OCI-LY3 (cell line): ENCODE results near the gene CACNG1.

Source experiments
- H2AFZ ChIP-seq: fragments of 200-600, 300-600 bp; shearing (Covaris generic); 2 replicates; pipeline ENCODE4 v1.6.0; 2014; ENCODE audit warnings: antibody characterized with exemption, low read depth, low read length
- H3K27ac ChIP-seq: fragments of 200-600, 300-600 bp; sonication (generic); 2 replicates; pipeline ENCODE4 v1.5.1; 2014; ENCODE audit warnings: mild to moderate bottlenecking, low read length, moderate library complexity, mixed read lengths
- H3K27me3 ChIP-seq: fragments of 200-600, 300-600 bp; sonication (generic); 2 replicates; pipeline ENCODE4 v1.6.1; 2014; ENCODE audit warnings: low read depth, low read length, mixed read lengths
- H3K36me3 ChIP-seq: fragments of 200-600, 300-600 bp; sonication (generic); replicated peaks from 2 replicates; pipeline ENCODE3; 2014; ENCODE audit warnings: low read depth, low read length, mixed read lengths
- H3K4me1 ChIP-seq: fragments of 300-600, 200-600 bp; sonication (generic); 2 replicates; pipeline ENCODE4 v1.6.1; 2014; ENCODE audit warnings: low read length, mixed read lengths
- H3K4me2 ChIP-seq: fragments of 200-600, 300-600 bp; sonication (generic); 2 replicates; pipeline ENCODE4 v1.6.1; 2014; ENCODE audit warnings: low read length, mixed read lengths
- H3K4me3 ChIP-seq: fragments of 300-600, 200-600 bp; sonication (generic); 2 replicates; pipeline ENCODE4 v1.5.1; 2014; ENCODE audit warnings: antibody characterized with exemption, mild to moderate bottlenecking, low read length, moderate library complexity
- H3K79me2 ChIP-seq: fragments of 300-600, 200-600 bp; shearing (Covaris generic); 2 replicates; pipeline ENCODE4 v1.6.1; 2014; ENCODE audit warnings: mild to moderate bottlenecking, low read length, mixed read lengths
- H3K9ac ChIP-seq: fragments of 300-600, 200-600 bp; shearing (Covaris generic); 2 replicates; pipeline ENCODE4 v1.6.0; 2014; ENCODE audit warnings: mild to moderate bottlenecking, low read length, moderate library complexity
- H3K9me3 ChIP-seq: fragments of 200-600, 300-600 bp; shearing (Covaris generic); 2 replicates; pipeline ENCODE4 v1.6.1; 2014; ENCODE audit warnings: low read length, mixed read lengths; ENCODE audit not compliant: insufficient read depth
- H4K20me1 ChIP-seq: fragments of 200-600, 300-600 bp; sonication (generic); 2 replicates; pipeline ENCODE4 v1.6.1; 2016; ENCODE audit warnings: low read length, mixed read lengths; ENCODE audit not compliant: insufficient read depth
- CTCF ChIP-seq: fragments of 200-600, 300-600 bp; sonication (generic); IDR thresholded peaks from 2 replicates; pipeline ENCODE4 v1.5.1; 2014; ENCODE audit warnings: antibody characterized with exemption, low read length, low read depth
- EZH2phosphoT487 ChIP-seq: fragments of 200-600 bp; shearing (Covaris generic); IDR thresholded peaks from 2 replicates; pipeline ENCODE4 v1.6.1; 2018; ENCODE audit warnings: antibody characterized with exemption, mixed run types, low read depth

The CACNG1 gene

GRCh38 chr17:67047382-67047781, 3.0 kb downstream of the CACNG1 start:
- no peak overlapping the region for H2AFZ ChIP-seq
- no peak overlapping the region for H3K27ac ChIP-seq
- peaks cover 3% of the 10 kb centered on the region for H3K4me1 ChIP-seq
- TF ChIP-seq CTCF = no peak
- TF ChIP-seq EZH2phosphoT487 = no peak
- peaks cover 16% of the 10 kb centered on the region; the same call in 1 of the 2 replicates for H3K9me3 ChIP-seq
- no peak overlapping the region for H3K4me2 ChIP-seq
- H3K4me3 ChIP-seq = no peak overlapping the region
- H3K27me3 ChIP-seq = no peaks in the 10 kb centered on the region
- H3K9ac ChIP-seq = no peak overlapping the region
- H3K79me2 ChIP-seq = no peaks in the 10 kb centered on the region
- H4K20me1 ChIP-seq = no peaks in the 10 kb centered on the region
- no peaks in the 10 kb centered on the region for H3K36me3 ChIP-seq

GRCh38 chr17:67049025-67049739, 4.8 kb downstream of the CACNG1 start:
- no peaks in the 10 kb centered on the region for H4K20me1 ChIP-seq
- no peak overlapping the region for H3K4me2 ChIP-seq
- TF ChIP-seq CTCF (no peak), EZH2phosphoT487 (no peak)
- H3K4me3 ChIP-seq = no peak overlapping the region
- no peak overlapping the region for H2AFZ ChIP-seq
- H3K27me3 ChIP-seq = no peaks in the 10 kb centered on the region
- no peaks in the 10 kb centered on the region for H3K36me3 ChIP-seq
- peaks cover 16% of the 10 kb centered on the region; the same call in 1 of the 2 replicates for H3K9me3 ChIP-seq
- no peaks in the 10 kb centered on the region for H3K79me2 ChIP-seq
- H3K4me1 ChIP-seq = no peaks in the 10 kb centered on the region
- H3K27ac ChIP-seq = no peak overlapping the region
- H3K9ac ChIP-seq = no peak overlapping the region

- H3K4me3 ChIP-seq = no peak overlapping the region
- H3K79me2 ChIP-seq = no peaks in the 10 kb centered on the region
- no peak overlapping the region for H3K4me2 ChIP-seq
- no peaks in the 10 kb centered on the region for H4K20me1 ChIP-seq
- no peaks in the 10 kb centered on the region for H3K4me1 ChIP-seq
- H3K27ac ChIP-seq = no peak overlapping the region
- H3K9me3 ChIP-seq = peaks cover 16% of the 10 kb centered on the region; the same call in 1 of the 2 replicates
- H2AFZ ChIP-seq = no peak overlapping the region
- no peaks in the 10 kb centered on the region for H3K27me3 ChIP-seq
- no peak overlapping the region for H3K9ac ChIP-seq
- TF ChIP-seq CTCF (no peak), EZH2phosphoT487 (no peak)
- H3K36me3 ChIP-seq = no peaks in the 10 kb centered on the region
Measured at GRCh38 chr17:67050066-67050465, 5.7 kb downstream of the CACNG1 start.

- Histone ChIP-seq H3K27ac (no peak overlapping the region), H3K9me3 (peaks cover 16% of the 10 kb centered on the region; the same call in 1 of the 2 replicates), H3K27me3 (no peaks in the 10 kb centered on the region), H3K4me1 (no peaks in the 10 kb centered on the region), H2AFZ (no peak overlapping the region), H3K4me2 (no peak overlapping the region), H3K4me3 (no peak overlapping the region), H3K36me3 (no peaks in the 10 kb centered on the region), H4K20me1 (no peaks in the 10 kb centered on the region), H3K79me2 (no peaks in the 10 kb centered on the region), H3K9ac (no peak overlapping the region)
- TF ChIP-seq EZH2phosphoT487 = no peak
- TF ChIP-seq CTCF = no peak
Measured at GRCh38 chr17:67050471-67051154, 6.3 kb downstream of the CACNG1 start.
